TTC549 (cell line): ENCODE results near the gene MUCL3.
A peak's percentile ranks its signal among the peaks of the same experiment; 100 is the strongest.
"Not testable (repeated sequence)": the region's sequence is repeated elsewhere in the genome, so short reads cannot be mapped to it uniquely, and the experiment has no call there.

Source experiments
- FAIRE-seq: peaks from 2 replicates; lab custom pipeline; 2012; peaks lifted over from hg19 to GRCh38; lab: Jason Lieb, UNC

MUCL3 gene, protein sequence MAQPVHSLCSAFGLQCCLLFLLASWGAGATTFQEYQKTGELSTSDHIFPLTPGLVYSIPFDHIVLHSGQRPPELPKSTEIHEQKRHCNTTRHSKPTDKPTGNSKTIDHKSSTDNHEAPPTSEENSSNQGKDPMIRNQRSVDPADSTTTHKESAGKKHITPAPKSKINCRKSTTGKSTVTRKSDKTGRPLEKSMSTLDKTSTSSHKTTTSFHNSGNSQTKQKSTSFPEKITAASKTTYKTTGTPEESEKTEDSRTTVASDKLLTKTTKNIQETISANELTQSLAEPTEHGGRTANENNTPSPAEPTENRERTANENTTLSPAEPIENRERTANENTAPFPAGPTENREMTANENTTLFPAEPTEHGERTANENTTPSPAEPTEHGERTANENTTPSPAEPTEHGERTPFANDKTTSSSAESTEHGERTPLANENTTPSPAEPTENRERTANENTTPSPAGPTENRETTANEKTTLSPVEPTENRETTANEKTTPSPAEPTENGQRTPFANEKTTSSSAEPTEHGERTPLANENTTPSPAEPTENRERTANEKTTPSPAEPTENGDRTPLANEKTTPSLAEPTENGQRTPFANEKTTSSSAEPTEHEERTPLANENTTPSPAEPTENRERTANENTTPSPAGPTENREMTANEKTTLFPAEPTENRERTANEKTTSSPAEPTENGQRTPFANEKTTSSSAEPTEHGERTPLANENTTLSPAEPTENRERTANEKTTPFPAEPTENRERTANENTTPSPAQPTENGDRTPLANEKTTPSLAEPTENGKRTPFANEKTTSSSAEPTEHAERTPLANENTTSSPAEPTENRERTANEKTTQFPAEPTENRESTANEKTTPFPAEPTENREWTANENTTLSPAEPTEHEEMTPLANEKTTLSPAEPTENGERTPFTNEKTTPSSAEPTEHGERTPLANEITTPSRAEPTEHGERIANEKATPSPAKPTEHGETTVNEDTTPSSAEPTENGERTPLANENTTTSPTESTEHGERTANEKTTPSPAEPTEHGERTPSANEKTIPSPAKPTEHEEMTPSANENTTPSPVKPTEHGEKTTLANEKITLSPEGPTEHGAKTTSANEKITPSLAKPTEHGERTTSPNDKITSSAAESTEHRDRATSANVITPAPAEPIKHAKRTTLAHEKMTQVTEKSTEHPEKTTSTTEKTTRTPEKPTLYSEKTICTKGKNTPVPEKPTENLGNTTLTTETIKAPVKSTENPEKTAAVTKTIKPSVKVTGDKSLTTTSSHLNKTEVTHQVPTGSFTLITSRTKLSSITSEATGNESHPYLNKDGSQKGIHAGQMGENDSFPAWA (N-terminal part only)

DNA sequence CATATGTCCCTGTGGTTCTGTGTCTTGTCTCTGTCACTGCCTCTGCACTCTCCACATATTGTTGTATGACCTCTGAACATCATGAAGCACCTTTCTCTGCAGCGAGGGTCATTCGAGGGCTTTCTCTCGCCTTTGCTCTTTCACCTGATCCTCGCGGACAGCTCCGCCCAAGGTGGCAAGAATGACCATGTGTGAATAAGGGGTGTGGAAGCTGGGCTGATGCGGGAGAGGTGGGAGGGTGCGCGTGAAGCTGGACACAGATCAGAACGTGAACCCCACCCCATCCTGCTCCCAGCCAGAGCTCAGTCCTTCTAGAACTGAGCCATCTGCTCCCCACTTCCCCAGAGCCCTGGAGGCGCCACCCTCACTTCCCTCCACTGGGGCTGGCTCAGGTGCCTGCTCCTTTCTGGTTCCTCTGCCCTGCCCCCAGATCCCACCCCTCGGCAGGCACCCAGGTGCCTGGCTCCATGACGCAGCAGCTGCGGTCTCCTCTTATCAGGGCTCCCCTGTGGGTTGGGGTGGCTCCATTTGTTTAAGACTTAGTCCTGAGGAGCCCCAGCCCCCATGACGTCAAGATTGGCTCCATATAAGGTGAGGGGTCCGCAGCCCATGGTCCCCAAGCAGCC, at the start of gene MUCL3:
MUCL3 (plus strand) TSS at position 613 of the 626 bp plus-strand sequence. CDS start 27 bp downstream, outside the sequence.
- no peak for FAIRE-seq

DNA sequence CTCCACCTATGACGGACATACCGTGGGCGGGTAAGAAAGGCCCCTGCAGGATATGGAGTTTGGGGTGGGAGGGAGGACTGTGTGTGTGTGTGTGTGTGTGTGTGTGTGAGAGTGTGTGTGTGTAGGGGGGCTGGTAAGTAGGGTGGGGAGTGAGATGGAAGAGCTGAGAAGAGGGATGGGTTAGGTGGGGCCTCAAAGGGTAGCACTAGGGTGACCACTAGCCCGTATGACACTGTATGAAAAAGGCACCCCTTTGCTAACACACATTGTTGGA, 49.4 kb upstream of the MUCL3 start:
- no peak for FAIRE-seq

DNA sequence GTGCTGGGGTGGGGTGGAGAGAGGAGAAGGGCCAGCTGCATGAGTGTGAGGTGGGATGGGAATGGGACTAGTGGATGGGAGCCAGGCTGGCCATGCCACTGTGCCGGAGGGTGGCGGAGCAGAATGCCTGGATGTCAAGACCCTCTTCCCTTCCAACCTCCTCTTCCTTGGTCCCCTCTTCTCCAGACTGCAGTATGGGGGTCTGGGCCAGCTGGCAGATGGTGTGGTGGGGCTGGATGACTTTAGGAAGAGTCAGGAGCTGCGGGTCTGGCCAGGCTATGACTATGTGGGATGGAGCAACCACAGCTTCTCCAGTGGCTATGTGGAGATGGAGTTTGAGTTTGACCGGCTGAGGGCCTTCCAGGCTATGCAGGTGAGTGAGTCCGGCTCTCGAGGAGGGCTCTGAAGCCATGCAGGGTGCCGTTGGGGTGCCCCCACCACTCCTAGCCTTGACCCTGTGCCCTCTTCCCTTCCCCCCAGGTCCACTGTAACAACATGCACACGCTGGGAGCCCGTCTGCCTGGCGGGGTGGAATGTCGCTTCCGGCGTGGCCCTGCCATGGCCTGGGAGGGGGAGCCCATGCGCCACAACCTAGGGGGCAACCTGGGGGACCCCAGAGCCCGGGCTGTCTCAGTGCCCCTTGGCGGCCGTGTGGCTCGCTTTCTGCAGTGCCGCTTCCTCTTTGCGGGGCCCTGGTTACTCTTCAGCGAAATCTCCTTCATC, 48.8 kb upstream of the MUCL3 start:
- FAIRE-seq: no peak

DNA sequence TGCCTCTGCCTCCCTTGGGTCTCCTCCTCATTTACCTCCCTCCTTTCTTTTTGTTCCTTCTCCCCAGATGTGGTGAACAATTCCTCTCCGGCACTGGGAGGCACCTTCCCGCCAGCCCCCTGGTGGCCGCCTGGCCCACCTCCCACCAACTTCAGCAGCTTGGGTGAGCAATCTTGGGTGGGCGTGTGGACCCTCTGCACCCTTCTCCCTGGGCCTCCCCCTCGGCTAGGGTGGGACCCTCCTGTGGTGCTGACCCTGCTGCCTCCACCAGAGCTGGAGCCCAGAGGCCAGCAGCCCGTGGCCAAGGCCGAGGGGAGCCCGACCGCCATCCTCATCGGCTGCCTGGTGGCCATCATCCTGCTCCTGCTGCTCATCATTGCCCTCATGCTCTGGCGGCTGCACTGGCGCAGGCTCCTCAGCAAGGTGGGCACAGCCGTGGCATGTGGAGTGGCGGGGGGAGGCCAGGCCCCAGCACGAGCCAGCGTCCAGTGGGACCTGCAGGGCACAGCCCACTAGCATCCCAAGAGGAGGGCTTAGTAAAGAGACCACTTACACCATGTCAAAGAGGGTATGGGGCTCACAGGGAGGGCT, 47.7 kb upstream of the MUCL3 start:
- FAIRE-seq: no peak

DNA sequence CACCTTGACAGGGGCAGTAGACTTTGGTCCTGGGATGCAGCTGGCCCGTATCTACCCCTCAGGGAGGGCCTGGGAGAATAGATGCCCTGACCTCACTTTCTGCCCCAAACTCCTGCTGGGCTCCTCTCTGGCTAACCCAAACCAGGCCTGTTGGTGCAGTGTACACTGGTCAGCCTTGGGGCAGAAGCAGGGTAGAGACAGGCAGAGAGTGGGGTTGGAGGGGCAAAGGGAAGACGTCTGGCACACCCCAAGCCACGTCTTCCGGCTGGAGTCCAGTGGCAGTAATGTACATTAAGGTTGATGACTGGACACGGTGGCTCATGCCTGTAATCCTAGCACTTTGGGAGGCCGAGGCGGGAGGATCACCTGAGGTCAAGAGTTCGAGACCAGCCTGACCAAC, 47.1 kb upstream of the MUCL3 start:
- FAIRE-seq: no peak

DNA sequence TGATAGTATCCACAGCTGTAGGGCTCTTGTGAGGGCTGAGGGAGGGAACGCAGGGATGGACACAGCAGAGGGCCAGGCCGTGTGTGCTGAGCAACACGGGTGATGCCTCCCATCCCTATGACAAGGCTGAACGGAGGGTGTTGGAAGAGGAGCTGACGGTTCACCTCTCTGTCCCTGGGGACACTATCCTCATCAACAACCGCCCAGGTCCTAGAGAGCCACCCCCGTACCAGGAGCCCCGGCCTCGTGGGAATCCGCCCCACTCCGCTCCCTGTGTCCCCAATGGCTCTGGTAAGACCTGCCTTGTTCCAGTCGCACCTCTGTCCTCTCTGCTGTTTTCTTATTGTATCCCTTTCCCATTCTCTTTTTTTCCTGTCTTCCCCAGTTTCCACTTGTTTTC, 46.4 kb upstream of the MUCL3 start:
- no peak for FAIRE-seq

DNA sequence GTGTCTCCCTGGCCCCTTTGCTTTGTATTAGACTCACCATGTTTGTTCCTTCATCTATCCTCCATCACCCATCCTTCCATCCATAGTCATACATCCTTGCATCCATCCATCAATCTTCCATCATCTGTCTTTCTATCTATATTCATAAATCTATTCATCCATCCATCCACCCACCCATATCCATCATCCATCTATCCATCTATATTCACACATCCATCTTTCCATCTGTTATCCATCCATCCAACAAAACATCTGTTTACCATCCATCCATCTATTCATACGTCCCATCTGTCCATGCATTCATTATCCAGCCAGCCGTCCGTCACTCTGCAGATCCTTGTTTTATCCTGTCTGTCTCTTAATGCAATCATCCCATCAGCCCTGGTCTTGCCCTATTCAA, 45.8 kb upstream of the MUCL3 start:
- no peak for FAIRE-seq

DNA sequence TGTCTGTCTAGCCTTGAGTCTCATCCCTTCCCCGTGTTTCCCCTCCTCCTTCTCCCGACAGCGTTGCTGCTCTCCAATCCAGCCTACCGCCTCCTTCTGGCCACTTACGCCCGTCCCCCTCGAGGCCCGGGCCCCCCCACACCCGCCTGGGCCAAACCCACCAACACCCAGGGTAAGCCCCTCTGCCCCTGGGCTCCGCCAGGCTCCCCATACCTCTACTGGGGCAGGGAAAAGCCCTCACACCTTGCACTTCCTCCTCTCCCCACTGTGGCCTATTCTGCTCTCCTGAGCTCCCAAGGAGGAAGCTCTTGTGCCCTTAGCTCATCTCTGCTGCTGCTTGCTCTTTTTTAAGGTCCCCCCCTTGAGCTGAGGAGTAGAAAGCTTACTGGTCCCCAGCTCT, 45.4 kb upstream of the MUCL3 start:
- no peak for FAIRE-seq

DNA sequence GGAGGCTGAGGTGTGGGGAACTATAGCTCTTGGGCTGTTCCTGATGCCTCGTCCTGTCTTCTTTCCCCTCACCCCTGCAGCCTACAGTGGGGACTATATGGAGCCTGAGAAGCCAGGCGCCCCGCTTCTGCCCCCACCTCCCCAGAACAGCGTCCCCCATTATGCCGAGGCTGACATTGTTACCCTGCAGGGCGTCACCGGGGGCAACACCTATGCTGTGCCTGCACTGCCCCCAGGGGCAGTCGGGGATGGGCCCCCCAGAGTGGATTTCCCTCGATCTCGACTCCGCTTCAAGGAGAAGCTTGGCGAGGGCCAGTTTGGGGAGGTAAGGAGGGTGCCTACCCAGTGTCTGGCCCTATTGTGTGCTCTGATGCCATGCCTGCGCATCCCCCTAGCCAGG, 44.2 kb upstream of the MUCL3 start:
- no peak for FAIRE-seq

DNA sequence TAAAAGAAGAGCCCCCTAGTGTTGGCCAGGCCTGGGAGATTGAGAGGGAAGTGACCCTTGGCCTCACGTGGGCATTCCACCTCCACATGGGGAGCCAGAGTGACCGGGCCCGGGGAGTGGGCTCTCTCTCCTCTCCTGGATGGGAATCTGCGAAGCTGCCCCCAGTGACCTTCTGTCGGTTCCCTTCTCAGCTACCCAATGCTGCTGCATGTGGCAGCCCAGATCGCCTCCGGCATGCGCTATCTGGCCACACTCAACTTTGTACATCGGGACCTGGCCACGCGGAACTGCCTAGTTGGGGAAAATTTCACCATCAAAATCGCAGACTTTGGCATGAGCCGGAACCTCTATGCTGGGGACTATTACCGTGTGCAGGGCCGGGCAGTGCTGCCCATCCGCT, 42.9 kb upstream of the MUCL3 start:
- FAIRE-seq: no peak

DNA sequence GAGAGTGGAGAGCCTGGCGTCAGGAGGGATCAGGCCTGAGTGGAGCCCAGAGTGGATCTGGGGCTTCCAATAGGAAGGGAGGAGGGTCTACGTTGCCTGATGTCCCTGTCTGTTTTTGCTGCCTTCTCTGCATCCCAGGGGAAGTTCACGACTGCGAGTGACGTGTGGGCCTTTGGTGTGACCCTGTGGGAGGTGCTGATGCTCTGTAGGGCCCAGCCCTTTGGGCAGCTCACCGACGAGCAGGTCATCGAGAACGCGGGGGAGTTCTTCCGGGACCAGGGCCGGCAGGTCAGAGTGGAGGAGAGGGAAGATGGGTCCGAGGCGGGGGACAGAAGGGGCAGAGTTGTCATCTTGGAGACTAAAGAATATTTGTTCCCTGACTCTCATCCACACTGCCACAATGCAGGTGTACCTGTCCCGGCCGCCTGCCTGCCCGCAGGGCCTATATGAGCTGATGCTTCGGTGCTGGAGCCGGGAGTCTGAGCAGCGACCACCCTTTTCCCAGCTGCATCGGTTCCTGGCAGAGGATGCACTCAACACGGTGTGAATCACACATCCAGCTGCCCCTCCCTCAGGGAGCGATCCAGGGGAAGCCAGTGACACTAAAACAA, 41.9 kb upstream of the MUCL3 start:
- FAIRE-seq: no peak

DNA sequence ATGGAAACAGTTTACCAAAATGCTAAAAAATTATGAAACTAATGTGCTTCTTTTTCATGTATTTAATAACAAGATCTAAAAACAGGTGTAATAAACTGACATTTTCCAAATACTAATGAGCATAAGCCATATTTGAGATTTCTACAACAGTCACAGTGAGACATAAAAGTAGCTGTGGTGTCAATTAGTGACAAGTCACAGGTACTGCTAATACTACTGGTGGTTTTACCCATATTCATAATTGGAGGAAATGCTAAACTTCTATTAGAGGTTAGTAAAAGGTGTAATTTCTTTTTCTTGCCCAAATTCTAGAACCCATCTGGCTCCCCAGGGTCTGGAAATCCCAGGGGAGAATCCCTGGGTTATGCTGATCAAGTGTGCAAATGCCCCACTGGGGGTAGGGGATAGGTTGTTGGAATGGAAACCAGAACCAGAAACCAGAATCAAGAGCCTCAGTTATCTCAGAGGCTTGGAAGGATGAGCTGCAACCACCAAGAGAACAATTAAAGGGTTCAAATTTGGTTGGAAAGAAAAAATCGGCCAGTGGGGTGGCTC, 39.8 kb upstream of the MUCL3 start:
- no peak for FAIRE-seq

DNA sequence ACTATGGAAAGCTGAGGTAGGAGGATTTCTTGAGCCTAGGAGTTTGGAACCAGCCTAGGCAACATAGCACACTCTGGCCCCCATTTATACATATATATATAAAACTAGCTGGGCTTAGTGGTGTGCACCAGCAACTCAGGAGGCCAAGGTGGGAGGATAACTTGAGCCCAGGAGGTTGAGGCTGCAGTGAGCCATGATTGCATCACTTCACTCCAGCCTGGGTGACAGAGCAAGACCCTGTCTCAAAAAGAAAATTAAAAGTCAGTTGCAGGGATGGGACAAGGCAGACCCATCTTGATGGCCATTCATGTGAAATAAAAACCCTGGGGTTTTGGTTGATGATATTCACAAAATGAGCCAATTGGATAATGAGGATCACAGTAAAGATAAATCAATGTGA, 39.3 kb upstream of the MUCL3 start:
- no peak for FAIRE-seq

DNA sequence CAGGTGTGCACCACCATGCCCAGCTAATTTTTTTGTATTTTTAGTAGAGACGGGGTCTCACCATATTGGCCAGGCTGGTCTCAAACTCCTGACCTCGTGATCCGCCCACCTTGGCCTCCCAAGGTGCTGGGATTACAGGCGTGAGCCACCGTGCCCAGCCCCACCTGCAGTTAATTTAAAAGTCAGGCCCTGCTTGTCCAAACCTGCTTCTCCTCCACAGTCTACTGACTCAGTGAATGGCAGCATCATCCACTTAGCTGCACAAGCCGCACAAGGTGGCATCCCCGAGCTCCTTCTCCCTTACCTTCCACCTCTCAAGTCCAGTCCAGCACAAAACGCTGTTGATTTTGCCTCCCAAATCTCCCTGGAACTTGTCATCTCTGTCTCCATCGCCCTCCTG, 38.6 kb upstream of the MUCL3 start:
- FAIRE-seq: not testable (repeated sequence)

DNA sequence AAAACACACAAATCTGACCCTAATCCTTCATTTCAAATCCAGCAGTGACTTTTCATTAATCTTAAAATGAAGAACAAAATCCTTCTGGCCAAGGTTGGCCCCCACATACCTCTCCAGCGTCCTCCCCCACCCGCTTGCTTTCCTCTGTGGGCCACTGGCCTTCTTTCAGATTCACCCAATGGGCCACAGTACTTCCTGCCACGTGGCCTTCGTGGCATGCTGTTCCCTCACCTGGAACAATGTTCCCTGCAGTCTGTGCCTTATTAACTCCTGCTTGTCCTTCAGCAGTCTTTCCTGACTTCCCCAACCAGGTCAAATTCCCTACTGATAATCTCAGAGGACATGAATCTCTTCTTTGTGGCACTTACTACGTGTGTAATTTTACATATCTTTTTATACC, 38.1 kb upstream of the MUCL3 start:
- no peak for FAIRE-seq

DNA sequence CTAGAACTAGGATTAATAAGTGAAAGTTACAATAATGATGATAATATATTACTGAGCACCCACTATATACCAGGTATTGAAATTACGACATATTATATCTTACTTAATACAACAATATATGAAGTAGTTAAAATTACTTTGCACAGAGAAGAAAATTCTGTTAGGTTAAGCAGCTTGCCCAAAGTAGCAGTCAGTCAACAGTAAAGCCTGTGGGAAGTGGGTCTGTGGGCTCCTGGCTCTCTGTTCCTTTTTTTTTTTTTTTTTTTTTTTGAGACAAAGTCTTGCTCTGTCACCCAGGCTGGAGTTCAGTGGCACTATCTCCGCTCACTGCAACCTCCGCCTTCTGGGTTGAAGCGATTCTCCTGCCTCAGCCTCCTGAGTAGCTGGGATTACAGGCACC, 37.5 kb upstream of the MUCL3 start:
- no peak for FAIRE-seq

DNA sequence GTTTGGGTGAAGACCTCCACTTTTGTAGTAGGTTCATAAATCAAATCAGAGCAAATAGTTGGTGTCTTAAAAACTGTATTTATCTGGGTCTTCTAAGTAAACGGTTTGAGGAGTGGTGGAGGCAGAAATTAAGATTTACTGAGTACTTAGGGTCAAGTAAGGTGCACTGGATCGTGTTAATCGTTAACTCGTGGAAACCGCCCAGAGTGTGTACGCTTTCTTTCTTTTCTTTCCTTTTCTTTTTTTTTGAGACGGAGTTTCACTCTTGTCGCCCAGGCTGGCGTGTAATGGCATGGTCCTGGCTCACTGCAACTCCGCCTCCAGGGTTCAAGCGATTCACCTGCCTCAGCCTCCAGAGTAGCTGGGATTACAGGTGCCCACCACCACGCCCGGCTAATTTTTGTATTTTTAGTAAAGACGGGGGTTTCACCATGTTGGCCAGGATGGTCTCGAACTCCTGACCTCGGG, 33.4 kb upstream of the MUCL3 start:
- FAIRE-seq: not testable (repeated sequence)

DNA sequence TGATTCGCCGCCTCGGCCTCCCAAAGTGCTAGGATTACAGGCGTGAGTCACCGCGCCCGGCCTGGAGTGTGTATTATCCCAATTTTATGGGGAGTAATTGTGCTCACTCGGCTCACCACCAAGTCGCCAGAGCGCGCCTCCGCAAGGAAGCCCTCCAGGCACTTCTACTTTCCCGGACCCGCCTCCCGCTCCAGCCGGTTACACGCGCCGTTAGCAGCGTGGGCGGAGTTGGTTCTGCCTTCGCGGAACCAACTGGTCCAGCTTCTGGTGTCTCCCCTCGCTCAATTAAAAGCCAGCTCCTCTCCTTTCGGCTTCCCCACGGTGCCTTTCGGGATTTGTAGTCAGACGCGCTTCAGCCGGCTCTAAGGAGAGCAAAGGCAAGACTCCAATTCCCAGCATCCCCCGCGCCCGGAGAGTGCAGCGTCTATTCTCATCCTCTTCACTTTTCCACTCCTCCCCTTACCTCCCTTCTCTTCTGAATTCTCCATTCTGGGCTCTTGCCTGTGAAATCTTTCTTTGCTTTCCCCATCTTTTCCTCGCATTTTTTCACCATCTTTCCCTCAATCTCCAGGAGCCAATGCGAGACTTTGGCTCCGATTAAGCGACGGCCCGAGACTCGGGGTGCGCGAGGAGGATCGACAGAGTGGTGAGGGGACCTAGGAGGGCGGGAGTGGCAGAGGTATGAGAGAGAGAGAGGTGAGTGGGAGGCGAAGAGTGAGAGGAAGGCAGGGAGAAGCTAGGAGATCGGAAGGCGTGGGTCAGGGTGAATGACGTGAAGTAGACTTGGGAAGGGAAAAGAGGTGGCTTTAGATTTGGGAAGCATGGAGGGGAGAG, 32.8 kb upstream of the MUCL3 start, which contains the start of gene GTF2H4:
GTF2H4 (plus strand) TSS at position 450 of the 834 bp plus-strand sequence.
- FAIRE-seq: peak; percentile 60

DNA sequence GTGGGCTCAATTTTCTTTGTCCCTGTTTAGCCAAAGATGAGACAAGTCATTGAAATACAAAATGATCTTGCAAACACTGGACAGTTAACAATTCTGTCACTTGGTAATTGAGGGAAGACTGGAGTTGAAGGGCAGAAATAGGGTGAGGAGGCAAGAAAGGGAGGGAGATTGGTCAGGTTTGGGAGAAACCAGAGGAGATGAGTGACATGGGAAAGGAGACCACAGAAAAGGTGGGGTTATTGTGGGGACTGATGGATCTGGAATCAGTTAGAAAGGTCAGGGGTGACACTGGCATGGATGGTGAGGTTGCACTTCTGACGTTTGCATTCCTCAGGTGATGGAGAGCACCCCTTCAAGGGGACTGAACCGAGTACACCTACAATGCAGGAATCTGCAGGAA, 32.1 kb upstream of the MUCL3 start:
- FAIRE-seq: no peak
